Endothelial cell (in vitro differentiated cells): Measurements from ENCODE around the gene SPOCK3. TPM values are rescaled to one million over a fixed set of nuclear protein-coding genes. Genes with fewer than 3 reads are reported as not detected.

Experiments used
- DNase-seq: peaks from one replicate; pipeline ENCODE4 v3.0.0; 2021; ENCODE audit warnings: low spot score
- H3K27ac Mint-ChIP-seq: one replicate; pipeline ENCODE4 v1.8.0; 2021; ENCODE audit warnings: mixed read lengths, inconsistent platforms; ENCODE audit not compliant: unreplicated experiment
- H3K27me3 Mint-ChIP-seq: one replicate; pipeline ENCODE4 v1.8.0; 2021; ENCODE audit warnings: mild to moderate bottlenecking, moderate library complexity, mixed read lengths, inconsistent platforms; ENCODE audit not compliant: unreplicated experiment
- H3K36me3 Mint-ChIP-seq: one replicate; pipeline ENCODE4 v1.8.0; 2021; ENCODE audit warnings: mild to moderate bottlenecking, low read depth, mixed read lengths, inconsistent platforms; ENCODE audit not compliant: unreplicated experiment
- H3K4me1 Mint-ChIP-seq: one replicate; pipeline ENCODE4 v1.8.0; 2021; ENCODE audit warnings: mild to moderate bottlenecking, mixed read lengths, inconsistent platforms; ENCODE audit not compliant: unreplicated experiment
- H3K4me3 Mint-ChIP-seq: one replicate; pipeline ENCODE4 v1.8.0; 2021; ENCODE audit warnings: mild to moderate bottlenecking, mixed read lengths, inconsistent platforms; ENCODE audit not compliant: unreplicated experiment
- H3K9me3 Mint-ChIP-seq: one replicate; pipeline ENCODE4 v1.8.0; 2021; ENCODE audit warnings: mixed read lengths, inconsistent platforms; ENCODE audit not compliant: unreplicated experiment
- CTCF ChIP-seq: fragments of 200-600 bp; sonication (generic); IDR thresholded peaks from one replicate; pipeline ENCODE4 v1.5.0; 2021; ENCODE audit warnings: antibody characterized with exemption; ENCODE audit not compliant: unreplicated experiment
- total RNA-seq: library from RNA; stranded (reverse); fragmentation: NEBNext Ultra II Directional; extraction: Animal tissue kit (Norgen Biotek cat#: 25700); gene quantifications from one replicate; pipeline ENCODE4 v1.2.1, GENCODE V29; 2021; ENCODE audit not compliant: unreplicated experiment

The SPOCK3 gene
- total RNA-seq, 1 donor from 2014 or later = 1.9 TPM

GRCh38 chr4:167035390-167035789 lies 198.9 kb downstream of the SPOCK3 start:
- no peak for TF ChIP-seq CTCF
- H3K9me3 Mint-ChIP-seq = no peaks in the 10 kb centered on the region
- H3K4me1 Mint-ChIP-seq = peaks cover 8% of the 10 kb centered on the region
- no peak for DNase-seq
- H3K4me3 Mint-ChIP-seq = no peak overlapping the region
- H3K27ac Mint-ChIP-seq = no peak overlapping the region
- H3K36me3 Mint-ChIP-seq = no peaks in the 10 kb centered on the region
- no peaks in the 10 kb centered on the region for H3K27me3 Mint-ChIP-seq

- Mint-ChIP-seq H3K4me1 (peaks cover 8% of the 10 kb centered on the region), H3K4me3 (no peak overlapping the region), H3K27me3 (no peaks in the 10 kb centered on the region)
Observed at GRCh38 chr4:167034983-167035382, 199.3 kb downstream of the SPOCK3 start.

GRCh38 chr4:167032871-167033270 lies 201.4 kb downstream of the SPOCK3 start:
- Mint-ChIP-seq H3K27me3 (no peaks in the 10 kb centered on the region), H3K4me3 (no peak overlapping the region), H3K27ac (no peak overlapping the region), H3K9me3 (no peaks in the 10 kb centered on the region), H3K4me1 (peaks cover 8% of the 10 kb centered on the region), H3K36me3 (no peaks in the 10 kb centered on the region)
- no peak for TF ChIP-seq CTCF
- no peak for DNase-seq

More at GRCh38 chr4:167034983-167035382, 199.3 kb downstream of the SPOCK3 start:
- H3K9me3 Mint-ChIP-seq = no peaks in the 10 kb centered on the region
- no peak overlapping the region for H3K27ac Mint-ChIP-seq
- DNase-seq = no peak
- TF ChIP-seq CTCF = no peak
- H3K36me3 Mint-ChIP-seq = no peaks in the 10 kb centered on the region

GRCh38 chr4:167031534-167032156 lies 202.6 kb downstream of the SPOCK3 start:
- no peak for DNase-seq
- H3K9me3 Mint-ChIP-seq = no peaks in the 10 kb centered on the region
- H3K4me3 Mint-ChIP-seq = no peak overlapping the region
- H3K27ac Mint-ChIP-seq = no peak overlapping the region
- TF ChIP-seq CTCF = no peak
- no peaks in the 10 kb centered on the region for H3K27me3 Mint-ChIP-seq
- H3K4me1 Mint-ChIP-seq = peaks cover 8% of the 10 kb centered on the region
- no peaks in the 10 kb centered on the region for H3K36me3 Mint-ChIP-seq

- no peaks in the 10 kb centered on the region for H3K36me3 Mint-ChIP-seq
- TF ChIP-seq CTCF = no peak
- no peak overlapping the region for H3K4me3 Mint-ChIP-seq
- H3K9me3 Mint-ChIP-seq = no peaks in the 10 kb centered on the region
- no peak overlapping the region for H3K27ac Mint-ChIP-seq
- no peak for DNase-seq
- peaks cover 8% of the 10 kb centered on the region for H3K4me1 Mint-ChIP-seq
- no peaks in the 10 kb centered on the region for H3K27me3 Mint-ChIP-seq
Observed at GRCh38 chr4:167028976-167029375, 205.3 kb downstream of the SPOCK3 start.
